Stimulated activated CD8-positive, alpha-beta memory T cell treated with anti-CD3 and anti-CD28 coated beads, Interleukin-15, amount 100 ng/mL, for 24 hours (primary cell): ENCODE results near the gene MORN5.

Experiments used
- DNase-seq: peaks from one replicate; pipeline ENCODE4 v3.0.0-alpha.2; 2020; ENCODE audit warnings: low read depth

MORN5 gene

GRCh38 chr9:122234022-122234748 lies 74.5 kb downstream of the MORN5 start:
- no peak for DNase-seq

GRCh38 chr9:122236681-122237080 lies 77.0 kb downstream of the MORN5 start:
- no peak for DNase-seq

GRCh38 chr9:122239722-122240121 lies 80.0 kb downstream of the MORN5 start:
- DNase-seq, result no peak

GRCh38 chr9:122244349-122244748 lies 84.6 kb downstream of the MORN5 start:
- no peak for DNase-seq

- DNase-seq, result no peak
Measured at GRCh38 chr9:122246666-122247065, 87.0 kb downstream of the MORN5 start.

- DNase-seq, result no peak
Measured at GRCh38 chr9:122248448-122248865, 88.7 kb downstream of the MORN5 start.
